A172 (cell line): Measurements from ENCODE around the gene ACYP1. TPM values are rescaled to one million over a fixed set of nuclear protein-coding genes. Genes with fewer than 3 reads are reported as not detected.
"Not testable (repeated sequence)": the region's sequence is repeated elsewhere in the genome, so short reads cannot be mapped to it uniquely, and the experiment has no call there.

Source experiments
- DNase-seq: peaks from one replicate; pipeline ENCODE4 v3.0.0-alpha.2; 2015; ENCODE audit warnings: low spot score
- total RNA-seq: library from RNA; depleted of rRNA; stranded (reverse); fragments of >200 nt; shearing (Covaris generic); gene quantifications from 2 replicates; pipeline ENCODE4 v1.2.3, GENCODE V29; 2014

Gene ACYP1
- total RNA-seq, 1 experiment from 2014 or later, result 31.3 TPM

DNA sequence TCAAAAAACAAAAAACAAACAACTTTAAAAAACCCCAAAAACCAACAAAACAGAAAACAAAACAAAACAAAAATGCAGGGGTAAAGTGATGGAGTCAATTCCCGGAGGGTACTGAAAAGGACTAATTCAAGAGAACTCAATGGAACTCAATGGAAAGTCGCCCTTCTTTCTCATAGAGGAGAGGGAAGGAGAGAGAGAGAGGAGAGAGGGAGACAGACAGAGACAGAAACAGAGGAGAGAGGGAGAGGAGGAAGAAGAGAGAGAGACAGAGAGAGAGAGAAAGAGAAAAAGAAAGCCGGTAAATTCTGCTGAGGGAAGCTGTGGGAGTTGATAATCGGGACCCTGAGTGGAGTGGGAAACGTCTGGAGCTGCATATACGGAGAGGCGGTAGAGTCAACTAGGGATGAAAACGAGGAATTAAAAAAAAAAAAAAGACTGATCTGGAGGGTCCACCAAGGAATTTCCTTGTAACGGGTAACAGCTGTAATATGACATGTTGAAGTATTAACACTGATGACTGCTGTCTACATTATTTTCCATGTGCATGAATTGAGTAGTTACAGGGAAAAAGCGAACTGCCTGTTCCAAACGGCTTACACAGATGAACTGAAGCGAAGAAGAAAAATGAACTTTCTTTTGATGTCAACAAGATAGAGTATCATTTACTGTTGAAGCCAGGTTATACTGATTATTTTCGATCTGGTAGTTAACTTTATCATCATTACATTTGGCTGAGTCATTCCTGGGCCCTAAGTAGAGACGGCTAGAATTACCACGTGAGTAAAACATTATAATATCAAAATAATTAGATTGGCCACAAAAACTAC is 4.7 kb upstream of the ACYP1 start:
- peak; percentile 13 for DNase-seq

DNA sequence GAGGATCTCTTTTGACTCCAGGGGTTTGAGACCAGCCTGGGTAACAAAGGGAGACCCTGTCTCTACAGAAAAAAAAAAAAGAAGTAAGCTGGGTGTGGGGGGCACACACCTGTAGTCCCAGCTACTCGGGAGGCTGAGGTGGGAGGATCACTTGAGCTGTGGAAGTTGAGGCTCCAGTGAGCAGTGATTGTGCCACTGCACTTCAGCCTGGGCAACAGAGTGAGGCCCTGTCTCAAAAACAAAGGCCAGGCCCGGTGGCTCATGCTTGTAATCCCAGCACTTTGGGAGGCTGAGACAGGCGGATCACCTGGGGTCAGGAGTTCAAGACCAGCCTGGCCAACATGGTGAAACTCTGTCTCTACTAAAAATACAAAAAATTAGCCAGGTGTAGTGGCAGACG is 3.9 kb upstream of the ACYP1 start:
- DNase-seq, result not testable (repeated sequence)

GRCh38 chr14:75067212-75067611 is 3.4 kb upstream of the ACYP1 start:
- no peak for DNase-seq

DNA sequence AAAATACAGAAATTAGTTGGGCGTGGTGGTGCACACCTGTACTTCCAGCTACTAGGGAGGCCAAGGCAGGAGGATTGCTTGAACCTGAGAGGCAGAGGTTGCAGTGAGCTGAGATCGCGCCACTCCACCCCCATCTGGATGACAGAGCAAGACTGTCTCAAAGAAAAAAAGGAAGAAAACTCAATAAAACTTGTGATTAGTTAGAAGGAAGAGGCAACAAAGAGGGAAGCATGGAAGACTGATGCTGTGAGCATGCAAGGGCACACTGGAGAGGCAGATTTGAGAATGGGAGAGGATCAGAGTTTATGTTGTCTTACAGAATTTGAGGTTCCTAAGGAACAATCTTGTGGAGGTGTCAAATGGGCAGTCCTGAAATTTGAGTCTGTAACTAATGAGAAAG is 2.9 kb upstream of the ACYP1 start:
- no peak for DNase-seq

DNA sequence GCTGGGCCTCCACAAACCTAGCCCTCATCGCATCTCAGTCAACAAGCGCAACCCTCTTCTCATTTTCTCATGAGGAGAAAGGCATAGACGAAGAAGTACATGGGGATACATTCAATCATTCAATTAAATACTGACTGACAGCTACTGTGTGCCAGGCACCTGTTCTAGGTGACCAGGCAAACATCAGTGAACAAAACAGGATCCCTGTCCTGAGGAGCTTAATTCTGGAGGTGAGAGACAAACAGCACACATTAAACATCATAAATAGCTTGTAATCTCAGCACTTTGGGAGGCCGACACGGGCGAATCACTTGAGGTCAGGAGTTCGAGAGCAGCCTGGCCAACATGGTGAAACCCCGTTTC is 362 bp upstream of the ACYP1 start:
- DNase-seq, result no peak

- DNase-seq, result no peak
Measured at GRCh38 chr14:75063013-75063412, 811 bp downstream of the ACYP1 start.

DNA sequence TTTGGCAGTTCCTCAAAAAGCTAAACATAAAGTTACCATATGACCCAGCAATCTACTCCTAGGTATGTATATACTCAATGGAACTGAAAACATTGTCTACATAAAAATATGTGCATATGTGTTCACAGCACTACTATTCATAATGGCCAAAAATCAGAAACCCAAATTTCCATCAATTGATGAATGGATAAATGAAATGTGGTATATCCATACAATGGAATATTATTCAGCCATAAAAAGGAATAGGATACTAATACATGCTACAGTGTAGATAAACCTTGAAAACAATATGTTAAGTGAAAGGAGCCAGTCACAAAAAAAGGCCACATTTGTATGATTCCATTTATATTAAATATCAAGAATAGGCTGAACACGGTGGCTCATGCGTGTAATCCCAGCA is 3.4 kb downstream of the ACYP1 start:
- DNase-seq, result no peak

DNA sequence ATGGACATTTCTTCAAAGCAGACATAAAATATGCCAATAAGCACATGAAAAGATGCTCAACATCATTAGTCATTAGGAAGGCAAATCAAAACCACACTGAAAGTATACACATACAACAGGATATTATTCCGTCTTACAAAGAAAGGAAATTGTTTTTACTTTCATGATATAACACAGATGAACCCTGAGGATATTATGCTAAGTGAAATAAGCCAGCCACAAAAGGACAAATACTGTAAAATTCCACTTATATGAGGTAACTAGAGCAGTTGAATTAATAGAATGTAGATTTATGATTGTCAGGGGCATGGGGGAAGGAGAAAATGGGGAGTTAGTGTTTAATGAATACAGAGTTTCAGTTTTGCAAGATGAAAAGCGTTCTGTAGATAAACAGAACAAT is 4.2 kb downstream of the ACYP1 start:
- no peak for DNase-seq

DNA sequence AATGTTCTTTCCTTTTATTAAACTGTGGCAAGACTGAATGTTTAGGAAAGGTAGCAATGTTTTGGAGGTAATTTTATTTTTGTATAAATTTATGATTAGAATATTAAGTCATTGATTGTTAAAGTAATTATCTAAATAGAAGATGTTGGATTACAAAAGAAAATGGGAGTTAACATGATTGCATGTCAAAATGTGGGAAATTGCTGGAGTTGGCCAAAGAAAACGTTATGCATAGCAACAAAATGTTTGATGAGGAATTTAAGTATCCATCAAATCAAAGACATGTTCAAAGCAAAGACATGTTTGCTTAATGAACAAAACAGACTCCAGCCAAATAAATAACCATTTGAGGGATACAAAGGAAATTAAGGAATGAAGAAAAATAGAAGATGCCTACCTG is 9.4 kb downstream of the ACYP1 start:
- no peak for DNase-seq

DNA sequence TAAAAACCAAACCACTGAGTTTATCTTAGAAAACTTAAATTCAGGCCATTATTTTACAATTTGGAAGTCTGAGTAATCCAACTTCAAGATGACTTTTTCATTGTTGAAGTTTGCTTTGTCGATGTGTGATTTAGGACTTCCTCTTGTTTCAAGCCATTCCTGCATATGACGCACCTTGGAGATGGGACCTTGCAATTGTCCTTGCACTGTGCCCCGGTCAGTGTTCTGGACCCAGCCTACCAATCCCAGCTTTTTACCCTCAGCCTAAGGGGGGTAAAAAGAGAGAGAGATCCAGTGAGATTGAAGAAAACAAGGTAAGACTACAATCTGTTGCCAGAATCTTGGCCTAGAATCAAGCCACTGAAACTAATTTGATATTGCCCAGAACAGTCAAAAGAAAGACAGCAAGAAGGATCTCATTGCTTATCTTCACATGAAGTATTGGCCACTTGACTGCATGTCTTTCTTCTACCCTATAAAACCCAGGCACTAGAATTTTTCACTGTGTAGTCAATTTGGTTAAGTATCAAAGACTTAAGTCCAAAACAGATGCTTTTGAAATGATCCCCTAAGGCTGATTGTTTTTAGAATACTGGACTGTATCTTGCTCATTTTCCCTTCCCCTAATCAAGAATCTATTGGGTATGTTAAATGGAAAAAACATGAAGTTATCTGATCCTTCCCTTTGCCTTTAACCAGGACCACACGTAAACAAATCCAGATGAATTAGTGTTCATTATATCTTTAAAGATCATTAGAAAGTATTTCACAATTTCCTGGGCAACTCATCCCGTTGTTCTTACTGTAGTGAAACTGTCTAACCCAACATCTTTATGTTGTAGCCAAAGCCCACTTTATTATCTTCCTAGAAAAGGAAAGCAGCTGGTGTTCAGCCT is 10.2 kb downstream of the ACYP1 start:
- no peak for DNase-seq

DNA sequence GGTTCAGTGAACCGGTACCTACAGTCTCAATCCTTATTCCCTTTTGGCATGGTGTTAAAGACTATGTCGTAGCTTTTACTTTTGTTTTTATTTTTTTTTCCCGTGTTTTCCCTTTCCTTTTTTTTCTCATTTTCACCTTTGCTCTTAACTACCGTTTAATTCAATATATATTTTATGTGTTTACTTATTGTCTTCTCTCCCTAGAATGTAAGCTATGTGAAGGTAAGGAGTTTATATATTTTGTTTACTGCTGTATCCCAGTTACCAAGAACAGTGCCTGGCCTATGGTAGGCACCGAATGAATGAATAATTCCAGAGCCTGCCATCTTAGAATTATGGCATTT is 12.3 kb downstream of the ACYP1 start:
- DNase-seq, result no peak

- DNase-seq, result peak; percentile 33
Measured at GRCh38 chr14:75050852-75051555, 12.8 kb downstream of the ACYP1 start, which contains the start of gene MLH3. Gene MLH3 (minus strand): TSS chr14:75051467. CDS start chr14:75049655, 1,812 bp downstream.

DNA sequence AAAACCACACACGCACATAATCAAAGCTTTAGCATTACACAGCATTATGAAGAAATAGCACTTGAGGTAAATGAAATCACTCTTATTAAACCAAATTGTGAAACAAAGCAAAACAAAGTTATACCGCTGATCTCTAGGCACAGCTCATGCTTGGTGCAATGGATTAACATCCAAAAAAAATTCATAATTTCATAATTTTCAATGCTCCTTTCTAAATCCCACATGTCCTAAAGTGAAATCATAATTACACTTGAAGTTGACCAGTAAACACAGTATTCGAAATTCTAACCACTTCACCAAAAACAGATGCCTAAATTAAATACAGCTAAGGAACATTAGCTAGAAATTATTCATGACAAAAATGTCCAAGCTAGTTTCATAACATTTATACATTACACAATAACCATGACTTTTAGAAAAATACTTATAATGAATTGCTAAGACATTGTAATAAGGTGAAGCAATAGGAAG is 14.1 kb downstream of the ACYP1 start:
- DNase-seq, result no peak

DNA sequence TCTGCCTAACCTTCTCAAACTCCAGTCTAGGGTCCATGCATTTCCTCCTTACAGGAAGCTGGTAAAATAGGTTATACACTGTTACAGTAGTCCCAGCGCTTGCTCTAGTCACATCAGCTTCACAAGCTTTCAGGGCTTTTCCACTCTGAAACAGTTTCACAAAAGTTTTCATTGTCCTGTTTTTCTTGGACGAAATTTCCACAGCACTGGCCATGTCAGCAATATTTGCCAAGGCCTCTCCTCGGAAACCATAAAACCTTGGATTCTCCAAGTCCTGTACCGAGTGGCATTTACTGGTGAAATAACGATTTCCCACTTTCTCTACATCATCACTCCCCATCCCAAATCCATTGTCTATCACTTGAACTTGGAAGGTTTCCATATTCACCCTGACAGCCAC is 14.7 kb downstream of the ACYP1 start:
- no peak for DNase-seq

GRCh38 chr14:75048101-75048500 is 15.7 kb downstream of the ACYP1 start:
- no peak for DNase-seq

GRCh38 chr14:75047506-75047905 is 16.3 kb downstream of the ACYP1 start:
- no peak for DNase-seq

DNA sequence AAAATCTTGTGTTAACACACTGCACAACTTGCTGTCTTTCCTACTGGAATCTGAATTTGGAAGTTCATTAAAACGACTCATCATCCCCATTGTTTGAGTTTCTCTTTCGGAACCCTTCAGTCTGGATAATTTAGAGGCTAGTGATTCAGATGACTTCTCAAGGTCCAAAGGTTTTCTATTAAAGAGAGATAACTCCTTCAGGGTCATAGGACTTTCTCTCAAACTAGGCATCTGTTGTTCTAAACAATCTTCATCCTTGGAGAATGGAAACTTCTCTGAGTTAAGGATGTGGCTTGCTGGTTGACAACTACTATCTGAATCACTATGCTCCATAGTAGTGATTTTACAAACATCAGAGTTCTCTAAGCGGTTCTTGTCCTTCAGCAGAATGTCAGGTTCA is 16.9 kb downstream of the ACYP1 start:
- DNase-seq, result no peak

GRCh38 chr14:75046275-75046674 is 17.5 kb downstream of the ACYP1 start:
- no peak for DNase-seq

- no peak for DNase-seq
Measured at GRCh38 chr14:75044752-75045151, 19.1 kb downstream of the ACYP1 start.

- DNase-seq, result peak; percentile 38
Measured at GRCh38 chr14:75044322-75044721, 19.5 kb downstream of the ACYP1 start.

DNA sequence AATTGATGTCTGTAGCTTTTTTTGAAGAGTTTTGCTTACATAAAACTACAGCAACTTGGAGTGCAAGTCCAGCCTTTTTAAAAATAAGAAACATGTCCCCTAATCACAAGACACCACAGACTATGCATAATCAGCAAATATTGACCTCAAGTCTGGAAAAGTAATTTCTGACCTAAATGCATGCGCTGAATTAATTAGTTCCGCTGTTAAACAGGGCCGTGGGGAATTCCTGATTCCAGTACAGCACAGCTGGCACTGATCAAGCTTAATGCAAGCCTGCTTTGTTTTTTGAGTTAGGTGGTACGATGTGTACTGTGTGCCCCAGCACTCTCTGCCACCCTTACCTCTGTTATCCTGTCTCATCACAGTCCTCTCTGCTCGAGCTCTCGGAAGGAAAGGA is 21.8 kb downstream of the ACYP1 start:
- no peak for DNase-seq

GRCh38 chr14:75041613-75042012 is 22.2 kb downstream of the ACYP1 start:
- peak; percentile 39 for DNase-seq
